Osteocyte (in vitro differentiated cells): ENCODE results near the gene PSAPL1. TPM values are rescaled to one million over a fixed set of nuclear protein-coding genes. Genes with fewer than 3 reads are reported as not detected.

Experiments used
- DNase-seq: peaks from one replicate; pipeline ENCODE4 v3.0.0; 2021; ENCODE audit warnings: mixed read lengths; ENCODE audit not compliant: unreplicated experiment; ENCODE audit errors: extremely low spot score
- H3K27ac Mint-ChIP-seq: one replicate; pipeline ENCODE4 v1.8.0; 2021; ENCODE audit warnings: mild to moderate bottlenecking, mixed read lengths; ENCODE audit not compliant: unreplicated experiment
- H3K27me3 Mint-ChIP-seq: one replicate; pipeline ENCODE4 v1.8.0; 2021; ENCODE audit warnings: mixed read lengths; ENCODE audit not compliant: unreplicated experiment
- H3K36me3 Mint-ChIP-seq: one replicate; pipeline ENCODE4 v1.8.0; 2021; ENCODE audit warnings: mixed read lengths; ENCODE audit not compliant: unreplicated experiment
- H3K4me1 Mint-ChIP-seq: one replicate; pipeline ENCODE4 v1.8.0; 2021; ENCODE audit warnings: mixed read lengths; ENCODE audit not compliant: unreplicated experiment
- H3K4me3 Mint-ChIP-seq: one replicate; pipeline ENCODE4 v1.8.0; 2021; ENCODE audit warnings: mild to moderate bottlenecking, moderate library complexity, mixed read lengths; ENCODE audit not compliant: unreplicated experiment
- H3K9me3 Mint-ChIP-seq: one replicate; pipeline ENCODE4 v1.8.0; 2021; ENCODE audit warnings: mixed read lengths; ENCODE audit not compliant: unreplicated experiment
- CTCF ChIP-seq: fragments of 200-600 bp; sonication (generic); IDR thresholded peaks from 2 replicates; pipeline ENCODE4 v1.5.0; 2021; ENCODE audit warnings: antibody characterized with exemption, mild to moderate bottlenecking, moderate library complexity
- total RNA-seq: library from RNA; stranded (reverse); gene quantifications from 2 replicates; pipeline ENCODE4 v1.2.1, GENCODE V29; 2021

The PSAPL1 gene
- total RNA-seq, 1 donor from 2014 or later = not detected

DNA sequence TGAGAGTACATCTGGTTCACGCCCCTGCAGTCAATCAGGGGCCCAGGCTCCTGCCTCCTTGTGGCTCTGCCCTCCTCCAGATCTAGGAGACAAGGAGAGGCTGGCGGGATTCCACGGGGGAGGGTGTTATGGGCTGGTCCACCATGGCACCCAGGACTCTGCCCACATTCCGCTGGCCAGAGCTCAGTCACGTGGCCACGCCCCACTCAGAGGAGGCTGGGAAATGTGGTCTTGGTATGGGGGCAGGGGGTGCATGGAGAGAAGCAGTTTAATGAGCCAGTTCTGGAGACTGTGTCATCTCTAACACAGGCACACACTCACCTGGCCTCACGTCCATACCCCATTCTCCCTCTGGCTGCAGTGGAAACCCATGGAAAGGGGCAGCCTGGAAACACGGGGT, 31.5 kb upstream of the PSAPL1 start:
- H3K27me3 Mint-ChIP-seq = peaks cover 15% of the 10 kb centered on the region
- H3K4me3 Mint-ChIP-seq = no peak overlapping the region
- no peak overlapping the region for H3K27ac Mint-ChIP-seq
- TF ChIP-seq CTCF = no peak
- no peaks in the 10 kb centered on the region for H3K4me1 Mint-ChIP-seq
- H3K36me3 Mint-ChIP-seq = no peaks in the 10 kb centered on the region
- no peak for DNase-seq
- H3K9me3 Mint-ChIP-seq = no peaks in the 10 kb centered on the region

- Mint-ChIP-seq H3K36me3 (no peaks in the 10 kb centered on the region), H3K4me3 (no peak overlapping the region), H3K27me3 (peaks cover 13% of the 10 kb centered on the region), H3K9me3 (no peaks in the 10 kb centered on the region), H3K4me1 (no peaks in the 10 kb centered on the region), H3K27ac (no peak overlapping the region)
- TF ChIP-seq CTCF = no peak
- no peak for DNase-seq
Observed at GRCh38 chr4:7465017-7465416, 30.3 kb upstream of the PSAPL1 start.

DNA sequence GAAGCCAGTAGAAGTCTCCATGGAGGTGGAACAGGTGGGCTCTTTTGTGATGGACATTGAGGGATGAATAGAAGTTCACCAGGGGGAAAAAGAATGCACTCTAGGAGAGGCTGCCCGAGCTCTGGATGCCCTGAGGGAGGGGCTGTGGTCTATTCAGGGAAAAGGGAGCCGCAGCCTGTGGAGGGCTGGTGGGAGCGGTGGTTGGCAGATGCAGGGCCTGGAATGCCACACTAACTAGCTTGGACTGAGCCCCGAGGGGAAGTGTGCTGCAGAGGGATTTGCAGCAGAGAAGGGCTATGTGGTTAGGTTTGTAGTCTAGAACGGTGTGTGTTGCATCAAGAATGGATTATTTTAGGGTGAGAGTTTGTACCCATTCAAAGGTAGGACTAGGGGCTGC, 29.5 kb upstream of the PSAPL1 start:
- H3K27ac Mint-ChIP-seq = no peak overlapping the region
- TF ChIP-seq CTCF = no peak
- H3K36me3 Mint-ChIP-seq = no peaks in the 10 kb centered on the region
- no peak for DNase-seq
- H3K4me3 Mint-ChIP-seq = no peak overlapping the region
- no peaks in the 10 kb centered on the region for H3K4me1 Mint-ChIP-seq
- H3K27me3 Mint-ChIP-seq = peaks cover 13% of the 10 kb centered on the region
- no peaks in the 10 kb centered on the region for H3K9me3 Mint-ChIP-seq

DNA sequence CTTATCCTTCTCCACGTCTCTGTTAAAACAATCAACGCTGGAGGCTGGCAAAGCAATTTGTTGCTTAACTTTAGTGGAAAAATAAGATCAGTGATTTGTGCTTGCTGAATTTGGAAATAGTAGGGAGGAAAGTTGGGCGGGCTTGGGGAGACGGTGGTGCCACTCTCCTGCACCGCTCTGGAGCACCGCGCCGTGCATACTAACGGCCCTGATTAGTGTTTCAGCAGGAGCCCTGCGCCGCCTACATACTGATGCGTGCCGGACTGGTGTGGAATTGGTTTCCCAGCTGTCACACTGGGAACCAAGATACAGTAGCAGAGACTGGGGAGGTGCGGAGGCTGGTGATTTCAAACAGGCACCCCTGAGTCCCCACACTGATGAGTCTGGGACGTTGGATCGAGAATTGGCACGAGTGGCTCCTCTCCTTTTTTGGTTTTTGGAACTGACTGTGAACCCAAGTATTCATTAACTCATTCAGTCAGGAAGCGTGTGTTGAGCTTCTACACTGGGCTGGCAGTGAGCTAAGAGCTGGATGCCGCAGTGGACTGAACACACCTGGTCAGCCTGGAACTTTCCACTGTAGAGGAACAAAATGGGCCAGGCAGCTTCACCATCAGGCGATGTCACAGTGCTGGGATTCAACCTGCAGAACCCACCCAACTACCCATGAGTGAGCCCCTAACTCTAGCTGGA, 29.0 kb upstream of the PSAPL1 start:
- Mint-ChIP-seq H3K27ac (no peak overlapping the region), H3K9me3 (no peaks in the 10 kb centered on the region), H3K36me3 (no peaks in the 10 kb centered on the region), H3K27me3 (peaks cover 10% of the 10 kb centered on the region), H3K4me3 (no peak overlapping the region), H3K4me1 (no peaks in the 10 kb centered on the region)
- DNase-seq = no peak
- no peak for TF ChIP-seq CTCF

- TF ChIP-seq CTCF = no peak
- Mint-ChIP-seq H3K9me3 (no peaks in the 10 kb centered on the region), H3K4me1 (no peaks in the 10 kb centered on the region), H3K27me3 (peaks cover 9% of the 10 kb centered on the region), H3K4me3 (no peak overlapping the region), H3K36me3 (no peaks in the 10 kb centered on the region), H3K27ac (no peak overlapping the region)
- no peak for DNase-seq
Observed at GRCh38 chr4:7462509-7462971, 27.8 kb upstream of the PSAPL1 start.
